ENCODE measurements around the gene ZFP28. TPM values are rescaled to one million over a fixed set of nuclear protein-coding genes. Genes with fewer than 3 reads are reported as not detected.

ZFP28 gene
- total RNA-seq, 1 donor from 2014 or later = 2.3 TPM

Other genes starting within 250 kb of the ZFP28 start
- 6.6 and 7.2 TPM in 2 replicates for gene ZSCAN5A, start 224.1 kb upstream of the ZFP28 start, total RNA-seq
- gene ZNF582, start 145.4 kb upstream of the ZFP28 start, total RNA-seq = 3.6 and 4.9 TPM in 2 replicates
- gene ZNF583, start 134.6 kb upstream of the ZFP28 start, total RNA-seq = 6.4 and 8.1 TPM in 2 replicates
- 0.50 and 0.64 TPM in 2 replicates for gene ZNF667, start 61.6 kb upstream of the ZFP28 start, total RNA-seq
- 0.26 and 0.77 TPM in 2 replicates for gene ZNF471, start 31.1 kb upstream of the ZFP28 start, total RNA-seq
- gene ZNF470, start 28.5 kb downstream of the ZFP28 start, total RNA-seq = 4.9 and 6.8 TPM in 2 replicates
- gene ZNF71, start 56.4 kb downstream of the ZFP28 start, total RNA-seq = 10.9 and 12.2 TPM in 2 replicates
- 0.27 TPM in 1 of 2 replicates, not detected in the other for gene SMIM17, start 104.2 kb downstream of the ZFP28 start, total RNA-seq
- not detected in 2 replicates for gene ZNF835, start 132.8 kb downstream of the ZFP28 start, total RNA-seq

Data from astrocyte (in vitro differentiated cells and primary cell).